Skin epidermis (tissue), 12 donors: ENCODE data around the gene MYL3.
"Not testable (repeated sequence)": the region's sequence is repeated elsewhere in the genome, so short reads cannot be mapped to it uniquely, and the experiment has no call there.

Experiments
- H3K27ac ChIP-seq, 21 experiments: fragments of 200-600 bp; sonication (generic) in 11 of 21; one replicate each; pipeline ENCODE4 v1.5.0; 2020; ENCODE audit warnings: mild to moderate bottlenecking in 3 of 21, inconsistent platforms in 2 of 21, moderate library complexity in 2 of 21
- H3K4me3 ChIP-seq, 7 experiments: fragments of 200-600 bp; sonication (generic) in 2 of 7; one replicate each; pipeline ENCODE4 v1.5.0; 2020; ENCODE audit warnings: inconsistent platforms in 2 of 7, mild to moderate bottlenecking in 2 of 7, moderate library complexity in 1 of 7

Gene MYL3

GRCh38 chr3:46840491-46840890 lies 22.8 kb downstream of the MYL3 start:
- H3K4me3 ChIP-seq = no peak overlapping the region
- H3K27ac ChIP-seq = no peak overlapping the region

DNA sequence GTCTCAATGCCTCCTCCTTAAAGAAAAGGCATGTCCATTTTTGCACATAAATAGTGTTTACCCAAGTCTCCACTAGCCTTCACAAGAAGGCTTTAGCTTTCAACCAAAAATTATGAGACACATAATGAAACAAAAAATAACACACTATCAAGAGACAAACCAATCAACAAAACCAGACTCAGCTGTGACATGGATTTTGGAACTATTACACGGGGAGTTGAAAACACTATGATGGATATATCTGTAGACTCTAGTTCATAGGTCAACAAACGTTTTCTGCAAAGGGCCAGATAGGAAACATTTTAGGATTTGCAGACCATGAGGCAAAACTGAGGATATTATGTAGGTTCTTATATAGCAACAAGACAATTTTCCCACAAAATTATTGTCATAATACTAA lies 24.9 kb downstream of the MYL3 start:
- H3K4me3 ChIP-seq = no peak overlapping the region
- no peak overlapping the region for H3K27ac ChIP-seq

GRCh38 chr3:46835491-46835890 lies 27.8 kb downstream of the MYL3 start:
- no peak overlapping the region for H3K27ac ChIP-seq
- H3K4me3 ChIP-seq = no peak overlapping the region

DNA sequence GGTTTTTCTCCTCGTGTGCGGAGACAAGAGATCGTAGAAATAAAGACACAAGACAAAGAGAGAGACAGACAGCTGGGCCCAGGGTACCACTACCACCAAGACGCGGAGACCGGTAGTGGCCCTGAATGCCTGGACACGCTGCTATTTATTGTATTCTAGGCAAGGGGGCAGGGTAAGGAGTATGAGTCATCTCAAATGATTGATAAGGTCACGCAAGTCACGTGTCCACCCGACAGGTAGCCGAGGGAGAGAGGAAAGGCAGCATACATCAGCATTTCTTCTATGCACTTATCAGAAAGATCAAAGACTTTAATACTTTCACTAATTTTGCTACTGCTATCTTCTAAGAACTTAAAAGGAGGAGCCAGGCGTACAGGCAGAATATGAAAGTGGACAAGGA lies 28.2 kb downstream of the MYL3 start:
- H3K27ac ChIP-seq = no peak overlapping the region
- H3K4me3 ChIP-seq = no peak overlapping the region

DNA sequence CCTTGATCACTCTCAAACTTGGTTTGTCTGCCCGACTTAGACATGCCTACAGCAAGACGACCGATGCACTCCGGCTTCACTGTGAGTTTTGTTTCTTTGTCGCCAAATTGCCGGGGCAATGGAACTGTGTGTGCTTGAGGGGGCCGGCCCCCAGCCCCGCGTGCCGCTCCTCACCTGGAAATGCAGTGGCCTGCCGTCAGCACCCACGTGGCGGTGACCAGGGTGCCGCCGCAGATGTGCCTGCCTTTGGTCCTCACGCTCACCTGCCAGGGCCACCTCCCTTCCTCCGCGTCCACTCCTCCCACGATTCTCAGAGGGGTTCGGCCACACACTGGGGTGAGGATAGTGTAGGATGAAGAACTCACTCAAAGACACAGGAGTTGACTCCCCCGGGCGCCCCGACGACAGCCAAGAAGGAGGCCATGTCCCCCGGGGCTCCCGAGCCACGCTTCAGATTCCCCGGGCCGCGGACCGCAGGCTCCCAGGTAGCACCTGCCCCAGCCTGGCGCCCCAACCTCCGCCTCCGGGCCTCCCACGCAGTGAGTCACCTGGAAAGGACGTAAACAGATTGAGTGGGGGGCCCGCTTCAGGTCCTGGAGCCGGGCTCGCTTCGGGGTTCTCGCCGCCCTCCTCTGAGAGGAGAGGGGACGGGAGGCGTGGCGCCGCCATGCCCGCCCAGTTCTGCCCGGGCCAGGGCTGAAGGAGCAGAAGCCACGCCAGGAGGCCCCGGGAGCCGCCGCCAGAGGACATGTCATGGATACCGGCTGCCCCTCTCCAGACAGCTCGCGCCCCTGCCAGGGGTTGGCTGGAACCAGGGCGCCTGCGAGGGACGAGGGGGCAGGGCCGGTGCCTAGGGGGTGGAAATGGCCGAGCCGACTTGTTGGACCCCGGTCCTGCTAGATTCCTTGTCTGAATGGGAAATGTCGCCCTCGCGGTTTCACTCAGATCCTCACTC lies 29.6 kb downstream of the MYL3 start:
- no peak overlapping the region for H3K4me3 ChIP-seq
- H3K27ac ChIP-seq = no peak overlapping the region

DNA sequence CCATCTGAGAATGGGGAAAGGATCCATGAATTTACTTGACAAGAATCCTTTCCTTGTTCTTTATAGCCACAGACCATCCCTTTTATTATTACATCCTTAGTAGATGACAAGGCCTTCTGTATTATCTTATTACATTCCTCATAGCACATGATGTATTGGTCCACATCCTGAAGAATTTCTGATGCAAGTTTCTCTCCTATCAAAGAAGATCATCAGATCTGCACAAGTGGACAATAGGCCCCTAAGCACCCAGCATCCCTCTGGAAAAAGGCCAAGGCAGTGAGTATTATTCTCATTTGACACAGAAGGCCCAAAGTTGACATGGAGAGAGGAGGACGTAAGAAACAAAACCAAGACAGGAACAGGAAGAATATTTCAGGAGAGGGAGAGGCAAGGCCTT lies 31.4 kb downstream of the MYL3 start:
- no peak overlapping the region for H3K27ac ChIP-seq
- H3K4me3 ChIP-seq = no peak overlapping the region

- no peak overlapping the region for H3K27ac ChIP-seq
- H3K4me3 ChIP-seq = no peak overlapping the region
These were observed 31.9 kb downstream of the MYL3 start for GRCh38 chr3:46831316-46831715.

DNA sequence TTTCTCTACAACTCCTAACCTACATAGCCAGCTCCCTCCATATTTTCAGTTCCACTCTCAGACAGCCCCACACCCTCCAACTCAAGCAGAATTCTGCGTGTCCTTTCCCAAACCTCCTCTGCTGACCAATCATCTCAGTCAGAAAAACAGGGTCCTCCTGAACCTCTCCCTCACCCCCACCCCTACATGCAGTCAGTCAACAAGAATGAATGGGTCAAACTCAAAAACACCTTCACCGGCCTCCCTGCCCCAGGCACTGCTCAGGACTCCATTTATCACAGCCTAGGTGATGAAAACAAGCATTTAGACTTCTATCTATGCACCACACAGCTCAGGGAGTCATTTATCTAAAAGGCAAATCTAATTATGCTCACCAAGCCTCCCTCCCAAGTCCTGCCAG lies 32.4 kb downstream of the MYL3 start:
- Histone ChIP-seq H3K27ac (no peak overlapping the region), H3K4me3 (no peak overlapping the region)

- no peak overlapping the region for H3K27ac ChIP-seq
- no peak overlapping the region for H3K4me3 ChIP-seq
These were observed 33.5 kb downstream of the MYL3 start for GRCh38 chr3:46829699-46830208.

GRCh38 chr3:46825450-46825849 lies 37.8 kb downstream of the MYL3 start:
- H3K27ac ChIP-seq = no peak overlapping the region
- no peak overlapping the region for H3K4me3 ChIP-seq

DNA sequence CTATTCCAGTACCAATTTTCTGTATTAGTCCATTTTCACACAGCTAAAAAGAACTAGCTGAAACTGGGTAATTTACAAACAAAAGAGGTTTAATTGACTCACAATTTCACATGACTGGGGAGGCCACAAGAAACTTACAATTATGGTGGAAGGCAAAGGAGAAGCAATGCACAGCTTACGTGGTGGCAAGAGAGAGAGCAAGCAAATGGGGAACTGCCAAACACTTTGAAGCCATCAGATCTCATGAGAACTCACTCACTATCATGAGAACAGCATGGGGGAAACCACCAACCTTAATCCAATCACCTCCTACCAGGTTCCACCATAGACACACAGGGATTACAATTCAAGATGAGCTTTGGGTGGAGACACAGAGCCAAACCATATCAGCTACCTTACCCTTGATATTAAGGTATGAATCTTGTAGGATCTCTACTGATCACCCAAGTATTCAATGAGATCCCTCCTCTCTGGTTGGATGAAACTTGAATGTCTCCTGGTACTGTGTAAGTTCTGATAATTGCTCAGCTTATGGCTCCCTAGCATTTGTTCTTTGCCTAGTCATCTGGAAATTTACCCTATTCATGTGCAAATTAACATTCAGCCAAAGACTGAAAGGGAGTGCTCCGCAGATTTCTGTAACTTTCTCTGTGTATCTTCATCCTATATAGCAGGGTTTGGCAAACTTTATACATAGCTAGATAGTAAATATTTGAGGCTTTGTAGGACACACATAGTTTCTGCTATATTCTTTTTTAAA lies 38.9 kb downstream of the MYL3 start:
- no peak overlapping the region for H3K27ac ChIP-seq
- H3K4me3 ChIP-seq = no peak overlapping the region

GRCh38 chr3:46823314-46823713 lies 39.9 kb downstream of the MYL3 start:
- H3K4me3 ChIP-seq, H3K27ac ChIP-seq: not testable (repeated sequence)

DNA sequence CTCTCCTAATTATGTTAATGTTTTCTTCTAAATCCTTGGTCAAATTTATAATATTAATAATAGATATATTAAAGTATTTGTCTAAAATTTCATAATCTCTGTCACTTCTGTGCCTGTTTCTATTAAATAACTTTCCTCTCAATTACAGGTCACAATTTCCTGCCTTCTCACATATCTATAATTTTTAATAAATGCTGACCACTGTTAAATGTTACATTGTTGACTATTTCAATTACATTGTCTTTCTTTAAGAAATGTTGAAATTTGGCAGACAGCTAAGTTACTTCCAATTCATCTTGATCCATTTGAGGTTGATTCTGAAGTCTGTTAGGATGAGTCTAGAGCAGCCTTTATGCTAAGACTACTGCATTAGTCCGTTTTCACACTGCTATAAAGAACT lies 41.7 kb downstream of the MYL3 start:
- Histone ChIP-seq H3K27ac (no peak overlapping the region), H3K4me3 (no peak overlapping the region)

DNA sequence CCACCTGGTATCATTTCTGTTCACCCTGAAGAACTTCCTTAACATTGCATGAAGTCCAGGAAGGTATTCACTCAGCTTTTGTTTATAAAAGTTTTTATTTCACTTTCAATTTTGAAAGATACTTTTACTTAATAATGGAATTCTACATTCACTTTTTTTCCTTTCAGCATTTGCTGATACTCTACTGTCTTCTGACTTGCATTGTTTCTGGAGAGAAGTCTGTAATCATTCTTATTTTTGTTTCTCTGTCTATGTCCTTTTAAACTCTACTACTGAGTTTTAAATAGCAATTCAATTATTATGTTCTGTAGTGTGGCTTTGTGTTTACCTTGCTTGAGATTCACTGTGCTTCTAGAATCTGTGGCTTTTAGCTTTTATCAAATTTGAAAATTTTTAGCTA lies 42.4 kb downstream of the MYL3 start:
- Histone ChIP-seq H3K4me3 (no peak overlapping the region), H3K27ac (no peak overlapping the region)

GRCh38 chr3:46812237-46812791 lies 50.9 kb downstream of the MYL3 start:
- H3K27ac ChIP-seq = no peak overlapping the region

GRCh38 chr3:46811615-46812236 lies 51.5 kb downstream of the MYL3 start:
- Histone ChIP-seq H3K4me3 (peak overlapping the region in 6 of 7 experiments; percentile 12 to 38 (median 24)), H3K27ac (no peak overlapping the region)

More at GRCh38 chr3:46812237-46812791, 50.9 kb downstream of the MYL3 start:
- H3K4me3 ChIP-seq = peak overlapping the region; percentile 12 to 38 (median 17)

DNA sequence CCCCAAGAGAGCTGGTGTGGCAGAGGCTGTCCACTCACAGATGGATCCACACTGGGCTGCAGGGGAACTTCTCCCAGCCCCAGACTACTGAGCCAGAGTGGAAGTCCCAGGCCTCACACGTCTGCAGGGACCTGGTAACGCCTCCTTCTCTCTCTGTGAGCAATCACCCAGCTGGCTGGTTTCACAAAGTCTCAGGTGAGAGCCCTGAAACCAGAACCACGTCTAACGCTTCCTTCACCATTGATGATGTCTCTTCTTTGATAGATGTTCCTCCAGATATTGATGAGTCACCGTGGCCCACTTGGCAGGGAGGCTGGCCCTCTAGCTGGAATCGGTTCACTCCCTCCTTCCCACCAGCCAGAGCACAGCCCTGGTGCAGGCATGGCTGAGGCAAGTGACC lies 54.5 kb downstream of the MYL3 start:
- H3K4me3 ChIP-seq, H3K27ac ChIP-seq: not testable (repeated sequence)
